Lung (tissue), 12 donors: ENCODE measurements around the gene SLC9A9. TPM values are rescaled to one million over a fixed set of nuclear protein-coding genes. Genes with fewer than 3 reads are reported as not detected.

ENCODE experiments used
- ATAC-seq: fragments of 200-7000 bp; cut with Tn5 transposase; one replicate; pipeline ENCODE4 v1.9.1; 2020; ENCODE audit warnings: moderate number of reproducible peaks; ENCODE audit not compliant: insufficient read depth, low FRiP score
- DNase-seq, 3 donors: peaks; one replicate each; pipeline ENCODE4 v3.0.0-alpha.2; 2013 to 2017
- H3K27ac ChIP-seq, 2 donors: one replicate each; pipeline ENCODE4 v1.5.1; 2013; ENCODE audit warnings: mild to moderate bottlenecking in 2 of 2, moderate library complexity in 2 of 2, control low read depth in 1 of 2, inconsistent platforms in 1 of 2, low read depth in 1 of 2, low read length in 1 of 2
- H3K27me3 ChIP-seq, 3 donors: one replicate each; pipeline ENCODE4 v1.5.1; 2013; ENCODE audit warnings: low read length in 2 of 3; ENCODE audit not compliant: control insufficient read depth in 3 of 3, insufficient read depth in 3 of 3
- H3K36me3 ChIP-seq, 4 donors: one replicate each; pipeline ENCODE4 v1.5.1; 2013; ENCODE audit warnings: low read length in 4 of 4, mild to moderate bottlenecking in 1 of 4, moderate library complexity in 1 of 4; ENCODE audit not compliant: control insufficient read depth in 4 of 4, insufficient read depth in 4 of 4
- H3K4me1 ChIP-seq, 5 donors: one replicate each; pipeline ENCODE4 v1.5.1; 2013; ENCODE audit warnings: low read length in 5 of 5, mild to moderate bottlenecking in 2 of 5, moderate library complexity in 1 of 5; ENCODE audit not compliant: control insufficient read depth in 5 of 5, insufficient read depth in 5 of 5
- H3K4me3 ChIP-seq: one replicate; pipeline ENCODE4 v1.5.1; 2013; ENCODE audit warnings: mild to moderate bottlenecking, control low read depth, moderate library complexity
- H3K9ac ChIP-seq, 2 donors: one replicate each; pipeline ENCODE4 v1.5.1; 2013; ENCODE audit warnings: low read length in 2 of 2, control low read depth in 1 of 2; ENCODE audit not compliant: insufficient read depth in 1 of 2
- H3K9me3 ChIP-seq, 4 donors: one replicate each; pipeline ENCODE4 v1.5.1; 2013; ENCODE audit warnings: low read length in 3 of 4, mild to moderate bottlenecking in 1 of 4, moderate library complexity in 1 of 4; ENCODE audit not compliant: control insufficient read depth in 4 of 4, insufficient read depth in 3 of 4
- CTCF ChIP-seq: IDR thresholded peaks from 2 replicates; pipeline ENCODE4 v1.5.1; 2012; ENCODE audit warnings: mild to moderate bottlenecking; ENCODE audit errors: control extremely low read depth, extremely low read depth
- WGBS, 2 donors: extraction: QIAGEN DNeasy Blood & Tissue Kit; methylation state at CpG; one replicate each; pipeline ENCODE4 v1.1.7; 2013; 5-methylcytosine and 5-hydroxymethylcytosine counted together
- polyA plus RNA-seq, 2 donors: library from polyadenylated mRNA; stranded (reverse); fragments of 200-250 nt; gene quantifications; one replicate each; pipeline ENCODE4 v1.2.1, GENCODE V29; 2013
- total RNA-seq, 2 donors: library from RNA; depleted of rRNA in 1 of 2; stranded (reverse); fragments of >200 nt in 1 of 2; gene quantifications; one replicate each; pipeline ENCODE4 v1.2.1, GENCODE V29; 2014 to 2021
- donor health status: control.
- donor health status: control.
- donor health status: Bipolar disorder and iron deficiency.
- donor health status: healthy.
- donor health status: DM: yes; HTN: yes; CAD: no.

Gene SLC9A9
- total and polyA plus RNA-seq, 4 donors = 2.2 to 66.3 (median 8.2) TPM

GRCh38 chr3:143333367-143333766 lies 514.9 kb downstream of the SLC9A9 start:
- 61 to 63% methylated on average over 2 of the region's 2 CpGs for WGBS, 2 donors
- no peak overlapping the region for H3K9ac ChIP-seq
- H3K27me3 ChIP-seq = no peaks in the 10 kb centered on the region
- DNase-seq (no peak), ATAC-seq (no peak)
- H3K9me3 ChIP-seq = peaks cover 0 to 4% (median 0%) of the 10 kb centered on the region in 4 donors
- H3K36me3 ChIP-seq = no peaks in the 10 kb centered on the region
- no peak for TF ChIP-seq CTCF
- H3K27ac ChIP-seq = no peak overlapping the region
- H3K4me1 ChIP-seq = peaks cover 0 to 25% (median 12%) of the 10 kb centered on the region in 5 donors
- no peak overlapping the region for H3K4me3 ChIP-seq

- H3K4me3 ChIP-seq = no peak overlapping the region
- WGBS, 2 donors = 56 to 63% methylated on average over 1 of the region's 1 CpG
- TF ChIP-seq CTCF = no peak
These were observed 516.2 kb downstream of the SLC9A9 start for GRCh38 chr3:143332026-143332425.

GRCh38 chr3:143331350-143331749 lies 516.9 kb downstream of the SLC9A9 start:
- H3K4me3 ChIP-seq = no peak overlapping the region
- H3K27me3 ChIP-seq = no peaks in the 10 kb centered on the region
- ATAC-seq (no peak), DNase-seq (no peak)
- no peaks in the 10 kb centered on the region for H3K36me3 ChIP-seq
- no peak overlapping the region for H3K27ac ChIP-seq
- peaks cover 0 to 31% (median 9%) of the 10 kb centered on the region in 5 donors for H3K4me1 ChIP-seq
- WGBS, 2 donors = 55 to 82% methylated on average over 5 of the region's 5 CpGs
- H3K9ac ChIP-seq = no peak overlapping the region
- H3K9me3 ChIP-seq = peaks cover 0 to 4% (median 0%) of the 10 kb centered on the region in 4 donors
- TF ChIP-seq CTCF = no peak

More at GRCh38 chr3:143332026-143332425, 516.2 kb downstream of the SLC9A9 start:
- H3K4me1 ChIP-seq = peaks cover 0 to 29% (median 9%) of the 10 kb centered on the region in 5 donors
- H3K27me3 ChIP-seq = no peaks in the 10 kb centered on the region
- H3K36me3 ChIP-seq = no peaks in the 10 kb centered on the region
- H3K9ac ChIP-seq = no peak overlapping the region
- ATAC-seq (no peak), DNase-seq (no peak)
- H3K9me3 ChIP-seq = peaks cover 0 to 4% (median 0%) of the 10 kb centered on the region in 4 donors
- no peak overlapping the region for H3K27ac ChIP-seq

GRCh38 chr3:143330296-143330868 lies 517.9 kb downstream of the SLC9A9 start:
- no peak for TF ChIP-seq CTCF
- H3K4me1 ChIP-seq = peaks cover 0 to 31% (median 9%) of the 10 kb centered on the region in 5 donors
- ATAC-seq = no peak
- 68 to 84% methylated on average over 2 of the region's 2 CpGs for WGBS, 2 donors
- DNase-seq = no peak
- H3K36me3 ChIP-seq = no peaks in the 10 kb centered on the region
- no peak overlapping the region for H3K4me3 ChIP-seq
- H3K27ac ChIP-seq = no peak overlapping the region
- H3K9ac ChIP-seq = no peak overlapping the region
- H3K27me3 ChIP-seq = no peaks in the 10 kb centered on the region
- peaks cover 0 to 3% (median 0%) of the 10 kb centered on the region in 4 donors for H3K9me3 ChIP-seq
